ENCODE measurements around the gene TEX9. TPM values are rescaled to one million over a fixed set of nuclear protein-coding genes. Genes with fewer than 3 reads are reported as not detected.

TEX9 gene
- total RNA-seq, 1 experiment from 2014 or later, result 3.0 TPM

DNA sequence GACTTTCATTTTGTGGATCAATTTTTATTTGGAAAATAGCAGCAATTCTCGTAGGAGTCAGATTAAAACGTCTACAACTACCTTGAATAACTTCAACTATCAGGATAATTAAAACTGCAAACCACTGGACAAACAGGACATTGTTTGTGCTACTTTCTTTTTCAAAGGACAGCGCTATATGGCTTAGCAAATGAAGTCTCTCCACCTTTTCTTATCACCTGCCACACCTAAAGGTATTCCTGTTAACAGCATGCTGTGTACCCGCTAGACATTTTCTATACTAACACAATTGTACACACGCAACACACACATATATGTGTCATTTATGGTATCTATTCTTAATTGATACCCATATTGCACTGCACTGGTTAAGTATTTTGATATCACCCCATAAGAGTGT, 80.5 kb downstream of the TEX9 start:
- no peak for DNase-seq (ENCODE audit: low read depth)

DNA sequence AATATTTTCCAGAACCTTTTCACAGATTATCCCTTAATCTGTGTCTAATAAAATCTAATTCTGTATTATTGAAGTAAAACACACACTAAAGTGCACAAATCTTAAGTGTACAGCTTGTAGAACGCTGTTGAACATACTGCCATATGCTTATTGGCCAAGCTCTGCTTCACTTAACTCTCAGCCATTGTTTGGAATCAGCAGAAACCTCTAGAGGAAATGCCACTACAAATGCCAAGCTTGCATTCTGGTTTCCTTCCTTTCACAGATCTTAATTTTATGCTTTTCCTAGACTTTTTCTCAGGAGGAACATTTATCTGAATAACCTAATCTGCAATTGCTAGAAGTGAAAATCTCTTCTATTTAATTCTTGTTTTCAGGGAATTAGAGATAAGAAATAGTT, 89.6 kb downstream of the TEX9 start:
- DNase-seq (ENCODE audit: low read depth), result no peak

DNA sequence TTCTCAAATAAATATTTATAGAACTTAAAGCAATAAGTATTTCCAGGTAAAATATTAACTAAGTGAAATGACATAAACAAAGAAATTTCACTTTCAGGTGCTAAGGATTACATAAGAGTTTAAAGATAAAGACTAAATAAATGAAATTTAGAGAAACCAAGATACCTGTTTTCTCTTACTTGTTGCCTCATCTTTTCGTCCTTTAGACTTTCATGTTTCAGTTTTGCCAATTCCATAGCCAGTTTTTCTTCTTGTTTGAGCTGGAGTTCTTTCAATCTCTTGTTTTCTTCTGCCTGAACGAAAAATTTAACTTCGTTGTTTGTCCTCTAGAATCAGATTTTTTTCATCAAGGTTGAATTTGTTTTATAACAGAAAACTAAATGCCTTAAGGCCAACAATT, 91.0 kb downstream of the TEX9 start:
- DNase-seq (ENCODE audit: low read depth), result no peak

DNA sequence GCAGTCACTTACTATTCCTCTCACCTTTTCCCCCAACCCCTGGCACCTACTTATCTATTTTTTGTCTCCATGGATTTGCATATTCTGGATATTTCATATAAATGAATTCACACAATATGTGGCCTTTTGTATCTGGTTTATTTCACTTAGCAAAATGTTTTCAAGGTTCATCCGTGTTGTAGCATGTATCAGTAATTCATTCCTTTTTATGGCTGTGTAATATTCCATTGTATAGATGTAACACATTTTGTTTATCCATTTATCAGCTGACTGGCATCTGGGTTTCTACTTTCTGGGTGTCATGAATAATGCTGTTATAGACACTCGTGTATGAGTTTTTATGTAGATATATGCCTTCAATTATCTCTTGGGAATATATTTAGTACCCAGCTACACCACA, 93.9 kb downstream of the TEX9 start:
- no peak for DNase-seq (ENCODE audit: low read depth)

DNA sequence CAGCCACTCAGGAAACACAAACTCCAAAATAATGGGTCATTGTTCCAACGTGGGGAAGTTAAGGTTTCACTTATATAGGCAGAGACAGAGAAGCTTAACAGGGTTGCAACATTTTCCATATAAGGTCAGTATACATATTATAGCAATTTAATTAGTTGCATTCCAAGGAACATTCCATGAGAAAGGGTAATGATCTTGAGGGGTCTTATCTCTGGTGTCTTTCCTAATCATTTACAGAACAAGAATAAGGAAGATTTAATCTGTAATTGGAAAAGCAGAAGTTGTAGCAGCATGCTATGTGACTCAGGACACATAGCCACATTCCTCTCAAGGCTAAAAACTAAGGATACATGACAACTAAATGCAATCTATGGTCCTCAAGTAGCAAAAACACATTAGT, 94.8 kb downstream of the TEX9 start:
- DNase-seq (ENCODE audit: low read depth), result no peak

DNA sequence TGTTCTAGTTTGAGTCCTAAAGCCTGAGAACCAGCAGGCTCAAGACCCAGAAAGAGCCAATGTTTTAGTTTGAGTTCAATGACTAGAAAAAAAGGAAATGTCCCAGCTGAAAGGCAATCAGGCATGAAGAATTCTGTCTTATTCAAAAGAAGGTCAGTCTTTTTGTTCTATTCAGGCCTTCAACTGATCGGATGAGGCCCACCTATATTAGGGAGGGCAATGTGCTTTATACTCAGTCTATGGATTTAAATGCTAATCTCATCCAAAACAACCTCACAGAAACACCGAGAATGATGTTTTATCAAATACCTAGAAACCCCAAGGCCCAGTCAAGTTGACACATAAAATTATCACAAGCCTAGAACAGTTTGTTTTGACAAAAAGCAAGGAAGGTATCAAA, 95.7 kb downstream of the TEX9 start:
- no peak for DNase-seq (ENCODE audit: low read depth)

DNA sequence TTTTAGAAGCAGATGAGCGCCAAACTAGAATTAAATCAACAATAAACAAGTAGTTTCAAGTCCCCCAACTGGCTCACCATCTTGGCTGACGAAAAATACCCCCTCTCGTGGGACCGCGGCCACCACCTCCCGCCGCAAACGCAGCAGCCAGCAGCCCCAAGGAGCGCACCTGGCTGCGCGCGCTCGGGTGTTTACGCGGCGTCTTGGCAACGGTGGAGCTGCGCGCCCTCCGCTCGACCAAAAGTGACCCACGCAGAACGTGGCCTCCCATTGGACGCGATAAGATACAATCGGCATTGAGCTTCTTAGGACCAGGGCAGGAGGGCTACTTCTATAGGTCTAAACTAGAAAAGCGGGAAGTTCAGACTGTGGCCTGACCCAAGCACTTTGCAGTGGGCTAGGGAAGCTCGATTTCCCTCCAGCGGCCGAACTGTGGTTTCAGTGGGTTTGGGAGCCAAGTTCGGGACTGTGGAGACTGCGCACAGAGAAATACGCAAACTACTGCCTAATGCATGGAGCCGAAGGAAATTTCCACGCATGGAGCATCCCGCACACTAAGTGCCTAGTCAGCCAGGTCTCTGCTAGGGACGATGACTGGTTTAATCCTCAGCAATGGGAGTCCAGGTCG, 99.8 kb downstream of the TEX9 start, which contains the start of gene MNS1:
Gene MNS1 (minus strand): TSS at position 245 of the 628 bp plus-strand sequence. CDS start 165 bp downstream, at position 80.
- DNase-seq (ENCODE audit: low read depth), result peak; percentile 97

DNA sequence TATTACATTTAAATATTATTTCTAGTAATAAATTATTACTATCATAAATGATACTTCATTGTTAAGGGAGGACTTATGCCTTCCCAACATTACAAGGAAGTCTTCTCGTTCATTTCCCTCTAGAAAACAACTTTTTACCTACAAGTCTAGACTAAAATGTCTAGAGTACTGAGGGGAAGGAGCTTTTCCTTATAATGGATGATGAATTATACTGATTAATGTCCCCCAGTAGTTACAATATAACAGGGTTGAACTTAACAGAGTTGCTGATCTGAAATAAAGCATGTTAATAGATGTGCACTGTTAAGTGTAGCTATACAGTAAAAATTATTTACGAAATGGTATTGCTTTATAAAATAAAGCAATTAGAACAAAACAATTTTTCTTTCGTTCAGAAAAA, 102.4 kb downstream of the TEX9 start:
- DNase-seq (ENCODE audit: low read depth), result no peak

DNA sequence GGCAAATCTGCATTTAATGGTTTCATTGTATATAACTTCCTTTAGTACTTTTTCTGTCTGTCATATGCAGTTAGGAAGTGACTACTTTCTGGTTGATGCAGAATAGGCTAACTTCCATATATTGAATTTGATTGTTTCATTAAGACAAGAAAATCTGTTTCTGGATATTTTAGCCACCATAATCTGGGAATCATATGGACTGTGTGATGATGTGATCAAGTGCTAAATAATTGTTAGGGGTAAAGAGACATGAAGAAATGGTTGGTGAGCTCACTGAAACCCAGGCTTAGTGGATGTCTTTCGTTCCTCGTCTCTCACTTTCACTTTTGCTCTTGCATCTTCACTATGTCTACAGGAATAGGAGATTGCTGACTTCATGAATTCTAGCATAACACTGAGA, 103.2 kb downstream of the TEX9 start:
- DNase-seq (ENCODE audit: low read depth), result peak; percentile 44

DNA sequence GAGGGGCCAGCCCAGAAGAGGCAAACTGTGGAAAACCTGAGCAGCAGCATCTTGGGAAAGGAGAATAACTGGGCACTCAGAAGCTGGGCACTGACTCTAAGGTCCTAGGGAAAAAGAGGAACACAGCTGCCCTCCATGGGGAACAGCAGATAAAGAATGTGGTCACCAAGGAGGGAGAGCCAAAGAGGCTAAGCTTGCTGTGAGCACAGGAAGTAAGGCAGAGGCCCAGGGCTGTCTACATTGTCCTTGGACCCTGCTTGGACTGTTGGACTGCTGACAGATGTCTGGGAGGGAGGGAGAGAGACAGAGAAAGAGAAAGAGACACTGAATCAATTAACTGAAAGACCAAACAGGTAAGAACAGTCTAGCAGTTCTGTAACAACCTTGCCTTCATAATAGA, 104.3 kb downstream of the TEX9 start:
- DNase-seq (ENCODE audit: low read depth), result no peak

DNA sequence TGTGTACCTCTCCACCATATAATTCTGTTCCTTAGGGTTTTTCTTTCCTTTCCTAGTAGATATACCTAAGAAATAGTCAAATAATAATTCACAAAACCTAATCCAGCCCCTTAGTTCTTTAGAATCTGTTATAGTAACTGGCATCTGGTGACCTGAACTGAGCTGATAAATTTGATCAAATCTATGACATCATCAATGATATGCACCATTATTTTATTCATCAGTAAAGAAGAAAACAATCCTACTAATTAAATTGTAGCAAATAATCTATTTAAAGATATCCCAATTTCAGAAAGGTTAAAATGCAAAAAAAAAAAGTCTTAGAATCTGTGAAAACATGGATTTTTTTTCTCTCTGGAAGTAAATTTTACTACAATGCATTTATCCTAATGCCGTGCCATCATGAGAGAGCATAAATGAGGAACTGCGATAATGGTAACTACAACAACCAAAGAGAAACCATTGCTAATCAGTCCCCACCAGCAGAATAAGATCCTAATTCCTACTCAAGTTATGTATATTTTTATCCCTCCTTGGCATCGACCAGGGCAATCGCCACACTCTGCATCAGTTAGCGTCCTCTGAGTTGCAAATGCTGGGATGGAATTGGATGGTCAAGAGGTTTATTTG, 106.3 kb downstream of the TEX9 start:
- no peak for DNase-seq (ENCODE audit: low read depth)

DNA sequence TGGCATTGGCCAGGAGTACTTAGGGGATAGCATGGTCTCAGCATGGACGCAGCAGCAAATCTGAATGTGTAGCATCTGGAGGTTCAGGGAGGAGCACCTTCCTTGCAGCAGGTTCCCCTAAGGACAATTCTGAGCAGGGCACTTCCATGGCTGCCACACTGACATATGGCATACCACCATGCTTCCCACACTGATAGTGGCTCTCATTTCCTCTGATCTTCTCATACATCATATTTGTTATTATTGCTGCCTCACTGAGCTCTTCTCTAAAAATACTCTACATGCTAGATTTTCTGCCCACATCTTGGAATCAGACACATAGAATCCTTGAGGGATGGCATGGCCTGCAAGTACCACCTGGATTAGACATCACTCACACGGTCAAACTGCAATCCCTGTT, 107.1 kb downstream of the TEX9 start:
- no peak for DNase-seq (ENCODE audit: low read depth)

DNA sequence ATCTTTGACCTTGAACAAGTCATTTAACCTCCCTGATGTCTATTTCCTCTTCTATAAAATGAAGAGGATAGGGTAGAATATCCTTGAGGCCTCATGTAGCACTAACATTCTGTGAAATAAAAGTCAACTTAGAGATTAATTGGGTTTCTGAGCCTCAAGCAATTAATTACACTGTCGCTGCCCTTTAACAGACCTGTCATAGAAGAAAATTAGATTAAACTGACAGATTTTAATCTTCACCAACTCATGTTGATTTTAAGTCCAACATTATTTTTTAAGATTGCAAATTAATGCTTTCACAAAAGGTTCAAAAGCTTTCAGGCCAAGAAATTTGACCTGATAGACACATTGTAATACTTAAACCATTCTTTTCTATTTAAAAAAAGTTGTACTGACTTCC, 107.8 kb downstream of the TEX9 start:
- DNase-seq (ENCODE audit: low read depth), result no peak

DNA sequence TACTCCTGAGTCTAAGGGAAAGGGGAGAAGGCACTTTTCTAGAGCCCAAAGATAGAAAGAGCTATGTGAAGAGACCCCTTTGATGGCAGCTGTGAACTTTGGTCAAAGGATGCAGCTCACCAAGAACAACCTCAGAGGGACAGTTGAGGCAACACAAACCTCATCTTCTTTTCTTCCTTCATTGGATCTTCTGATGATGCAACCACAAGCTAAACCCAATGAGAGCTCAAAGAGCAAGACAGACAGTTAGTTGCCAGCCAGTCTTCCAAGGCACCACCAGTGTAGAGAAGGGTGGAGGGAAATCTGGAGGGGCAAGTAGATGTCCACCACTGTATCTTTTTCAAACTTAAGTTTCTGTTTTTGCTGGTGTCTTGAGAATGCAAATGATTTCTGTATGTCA, 110.1 kb downstream of the TEX9 start:
- DNase-seq (ENCODE audit: low read depth), result no peak

Other genes starting within 250 kb of the TEX9 start
- gene RFX7, start 121.5 kb upstream of the TEX9 start, total RNA-seq (2014; rRNA removed; shearing (Covaris generic)), result 5.0 and 8.3 TPM in 2 replicates
- gene MNS1, start 99.7 kb downstream of the TEX9 start, total RNA-seq (2014; rRNA removed; shearing (Covaris generic)), result 3.4 and 5.6 TPM in 2 replicates